B cell (primary cell): ENCODE results near the gene DAGLB. TPM values are rescaled to one million over a fixed set of nuclear protein-coding genes. Genes with fewer than 3 reads are reported as not detected.

Source experiments
- ATAC-seq: fragments of 200-7000 bp; cut with Tn5 transposase; one replicate; pipeline ENCODE4 v1.10.0; 2021; ENCODE audit warnings: low read depth, mild to moderate bottlenecking, moderate number of reproducible peaks, moderate library complexity
- CTCF ChIA-PET: fragments of 350-600 bp; sonication (Branson Sonifier 250); formaldehyde crosslinking; loops from one replicate; lab custom pipeline; 2021; ENCODE audit warnings: antibody characterized with exemption, inconsistent platforms; lab: Charles Lee
- POLR2A ChIA-PET: fragments of 350-600 bp; sonication (Branson Sonifier 250); formaldehyde crosslinking; loops from one replicate; lab custom pipeline; 2021; ENCODE audit warnings: antibody characterized with exemption; lab: Charles Lee
- DNase-seq: peaks from one replicate; pipeline ENCODE4 v3.0.0; 2013
- H2AFZ ChIP-seq: 2 replicates; pipeline ENCODE4 v1.6.1; 2012; ENCODE audit warnings: mild to moderate bottlenecking, low read depth, low read length; ENCODE audit not compliant: insufficient read depth, poor library complexity, severe bottlenecking
- H3K27ac ChIP-seq, 2 donors: 1 replicate in 1 of 2; 2 replicates in 1 of 2; pipeline ENCODE4 v1.5.1; 2012 to 2013; ENCODE audit warnings: low read length in 2 of 2, mild to moderate bottlenecking in 2 of 2, moderate library complexity in 1 of 2
- H3K27me3 ChIP-seq, 4 experiments: fragments of 200-600 bp in 1 of 4; sonication (generic) in 1 of 4; replicated peaks in 1 of 4; 1 replicate in 2 of 4; 2 replicates in 2 of 4; pipeline versions ENCODE4 v1.6.1 to v1.7.0; 2013 to 2016; ENCODE audit warnings: low read length in 3 of 4, mild to moderate bottlenecking in 2 of 4, mixed read lengths in 1 of 4, moderate library complexity in 1 of 4; ENCODE audit not compliant: insufficient read depth in 4 of 4, control insufficient read depth in 3 of 4; ENCODE audit errors: control extremely low read depth in 1 of 4
- H3K36me3 ChIP-seq, 2 experiments: replicated peaks in 1 of 2; 1 replicate in 1 of 2; 2 replicates in 1 of 2; pipeline versions ENCODE4 v1.6.1 to v1.7.1; 2013; ENCODE audit warnings: low read length in 1 of 2; ENCODE audit not compliant: insufficient read depth in 2 of 2, control insufficient read depth in 1 of 2; ENCODE audit errors: control extremely low read depth in 1 of 2, extremely low read depth in 1 of 2
- H3K4me1 ChIP-seq, 2 donors: fragments of 200-600 bp in 1 of 2; sonication (generic) in 1 of 2; 1 replicate in 1 of 2; 2 replicates in 1 of 2; pipeline versions ENCODE4 v1.5.1 to v1.6.1; 2013 to 2017; ENCODE audit warnings: low read length in 2 of 2; ENCODE audit not compliant: control insufficient read depth in 2 of 2, insufficient read depth in 2 of 2
- H3K4me2 ChIP-seq: replicated peaks from 2 replicates; pipeline ENCODE3; 2012; ENCODE audit warnings: mild to moderate bottlenecking, low read depth, low read length; ENCODE audit not compliant: poor library complexity, severe bottlenecking
- H3K4me3 ChIP-seq, 5 experiments: fragments of 200-600 bp in 1 of 5; sonication (generic) in 1 of 5; 1 replicate in 3 of 5; 2 replicates in 2 of 5; pipeline versions ENCODE4 v1.5.1 to v1.7.0; 2011 to 2016; ENCODE audit warnings: low read length in 4 of 5, mild to moderate bottlenecking in 4 of 5, low read depth in 2 of 5, control low read depth in 1 of 5, moderate library complexity in 1 of 5; ENCODE audit not compliant: insufficient read depth in 1 of 5; ENCODE audit errors: control extremely low read depth in 1 of 5, extremely low read depth in 1 of 5
- H3K79me2 ChIP-seq: fragments of 200-600 bp; sonication (generic); one replicate; pipeline ENCODE4 v1.6.0; 2016; ENCODE audit warnings: low read length; ENCODE audit not compliant: control insufficient read depth, insufficient read depth
- H3K9ac ChIP-seq: fragments of 200-600 bp; sonication (generic); 2 replicates; pipeline ENCODE4 v1.6.1; 2017; ENCODE audit warnings: mild to moderate bottlenecking, low read length, moderate library complexity
- H3K9me3 ChIP-seq, 3 donors: one replicate each; pipeline versions ENCODE4 v1.6.1 to v1.7.1; 2013; ENCODE audit warnings: low read length in 2 of 3; ENCODE audit not compliant: control insufficient read depth in 2 of 3, insufficient read depth in 1 of 3; ENCODE audit errors: control extremely low read depth in 1 of 3
- H4K20me1 ChIP-seq: 2 replicates; pipeline ENCODE4 v1.6.0; 2012; ENCODE audit warnings: mild to moderate bottlenecking, low read length; ENCODE audit not compliant: insufficient read depth, control insufficient read depth, poor library complexity, severe bottlenecking
- H3K27ac Mint-ChIP-seq: one replicate; pipeline ENCODE4 v1.8.0; 2021; ENCODE audit warnings: mixed read lengths
- H3K27me3 Mint-ChIP-seq: one replicate; pipeline ENCODE4 v1.8.0; 2021; ENCODE audit warnings: mixed read lengths
- H3K4me1 Mint-ChIP-seq: one replicate; pipeline ENCODE4 v1.8.0; 2021; ENCODE audit warnings: mixed read lengths
- H3K4me3 Mint-ChIP-seq: one replicate; pipeline ENCODE4 v1.8.0; 2021; ENCODE audit warnings: mixed read lengths
- H3K9me3 Mint-ChIP-seq: one replicate; pipeline ENCODE4 v1.8.0; 2022; ENCODE audit warnings: mixed read lengths; ENCODE audit not compliant: insufficient read depth
- CTCF ChIP-seq: fragments of 200-600 bp; IDR thresholded peaks from one replicate; pipeline ENCODE4 v1.8.0; 2022; ENCODE audit warnings: antibody characterized with exemption, mild to moderate bottlenecking
- EZH2 ChIP-seq: IDR thresholded peaks from 2 replicates; pipeline ENCODE4 v1.6.1; 2012; ENCODE audit warnings: borderline replicate concordance, low read depth, mild to moderate bottlenecking, moderate library complexity, low read length; ENCODE audit not compliant: insufficient read depth, poor library complexity, severe bottlenecking
- WGBS: methylation state at CpG from one replicate; pipeline ENCODE4 v1.1.5; 2013; ENCODE audit warnings: missing lambda C conversion rate; ENCODE audit not compliant: insufficient coverage; 5-methylcytosine and 5-hydroxymethylcytosine counted together
- intact Hi-C: fragments of 100-400 bp; cut with micrococcal nuclease; formaldehyde crosslinking; loops from one replicate; pipeline ENCODE4 v1.10.0; 2022
- polyA plus RNA-seq: library from polyadenylated mRNA; depleted of rRNA; stranded (reverse); fragments of >200 nt; gene quantifications from 2 replicates; pipeline ENCODE4 v1.2.3, GENCODE V29; 2012
- total RNA-seq, 2 donors: library from RNA; stranded (reverse); fragments of 120-200 nt in 1 of 2; gene quantifications; 1 replicate in 1 of 2; 2 replicates in 1 of 2; pipeline versions ENCODE4 v1.2.3 to v1.2.4, GENCODE V29; 2013 to 2022

The DAGLB gene
- total and polyA plus RNA-seq, 2 donors (not counting 1 experiment from before 2014, with no cell fraction given) = 25.2 to 29.6 TPM

DNA sequence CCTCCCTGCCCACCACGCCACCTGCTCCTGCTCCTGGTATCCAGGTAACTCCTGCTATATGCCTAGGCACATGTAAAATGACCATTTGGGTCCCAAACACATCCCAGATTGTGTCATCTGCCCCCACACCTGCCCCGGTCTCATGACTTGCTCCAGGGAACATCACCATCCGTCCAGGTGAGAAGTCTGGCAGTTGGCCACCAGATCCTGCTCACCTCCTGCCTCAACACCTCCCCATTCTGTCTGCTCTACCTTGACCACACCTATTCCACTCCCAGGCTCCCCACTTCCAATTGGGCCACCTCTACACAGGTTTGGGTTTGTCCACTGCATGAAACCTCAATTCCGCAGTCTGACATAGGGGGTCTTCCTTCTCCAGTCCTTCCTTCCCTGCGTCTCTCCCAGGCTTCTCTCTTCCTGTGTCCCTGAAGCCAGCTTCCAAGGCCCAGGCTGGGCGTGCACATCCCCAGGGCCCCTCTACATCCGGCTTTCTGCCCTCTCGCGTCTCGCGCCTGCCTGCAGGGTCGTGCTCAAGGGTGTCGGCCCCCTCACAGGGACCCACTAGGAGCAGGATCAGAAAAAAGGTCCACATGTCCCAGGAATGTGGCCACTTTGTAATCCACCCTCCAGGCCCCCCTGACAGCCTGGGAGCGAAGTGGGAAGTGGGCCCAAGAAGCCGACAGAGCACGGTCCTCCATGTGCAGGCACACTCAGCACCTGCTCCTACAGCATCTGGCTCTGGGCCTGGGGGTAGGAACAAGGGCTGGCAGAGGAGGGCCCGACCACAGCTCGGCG, 49.3 kb upstream of the DAGLB start:
- Mint-ChIP-seq H3K9me3 (no peaks in the 10 kb centered on the region), H3K27ac (no peak overlapping the region), H3K27me3 (no peaks in the 10 kb centered on the region), H3K4me1 (no peaks in the 10 kb centered on the region), H3K4me3 (no peak overlapping the region)
- Histone ChIP-seq H3K79me2 (no peaks in the 10 kb centered on the region), H4K20me1 (no peaks in the 10 kb centered on the region), H2AFZ (no peak overlapping the region), H3K4me2 (no peak overlapping the region), H3K36me3 (no peaks in the 10 kb centered on the region), H3K27me3 (no peaks in the 10 kb centered on the region), H3K27ac (no peak overlapping the region), H3K9me3 (no peaks in the 10 kb centered on the region), H3K4me3 (no peak overlapping the region), H3K4me1 (no peaks in the 10 kb centered on the region), H3K9ac (no peak overlapping the region)
- TF ChIP-seq EZH2 = no peak
- TF ChIP-seq CTCF = no peak
- ChIA-PET POLR2A (no interaction called here), CTCF (no interaction called here)
- intact Hi-C loops = no loop called here
- no peak for ATAC-seq
- no peak for DNase-seq
- WGBS = 94% methylated on average over 19 of the region's 19 CpGs

DNA sequence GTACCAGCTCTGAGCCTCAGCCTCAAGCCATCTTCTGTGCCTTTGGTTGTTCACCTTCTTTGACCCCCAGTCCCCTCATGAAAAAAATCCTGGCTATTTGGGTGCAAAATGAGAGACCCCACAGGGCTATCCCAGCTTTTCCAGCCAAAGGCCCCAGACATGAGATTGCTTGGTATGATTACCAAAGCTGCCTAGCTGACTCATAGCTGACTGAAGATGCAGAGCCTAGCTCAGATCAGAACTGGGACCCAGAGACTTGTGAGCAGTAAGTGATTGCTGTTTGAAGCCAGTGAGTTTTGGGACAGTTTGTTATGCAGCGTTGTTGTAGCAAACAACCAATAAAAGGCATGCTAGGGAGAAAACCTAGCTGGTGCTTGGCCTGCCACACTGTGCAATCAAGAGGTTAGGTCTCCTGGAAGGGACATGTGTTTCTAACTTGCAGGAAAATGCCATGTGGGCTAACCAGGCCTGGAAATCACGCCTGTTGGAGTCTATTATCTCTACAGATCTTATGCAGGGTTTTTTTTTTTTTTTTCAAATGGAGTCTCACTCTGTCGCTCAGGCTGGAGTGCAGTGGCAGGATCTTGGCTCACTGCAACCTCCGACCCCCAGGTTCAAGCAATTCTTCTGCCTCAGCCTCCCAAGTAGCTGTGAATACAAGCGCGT, 48.0 kb upstream of the DAGLB start:
- TF ChIP-seq EZH2 = no peak
- TF ChIP-seq CTCF = no peak
- DNase-seq (no peak), ATAC-seq (no peak)
- peaks cover 4% of the 10 kb centered on the region for H3K27me3 Mint-ChIP-seq
- H3K4me3 Mint-ChIP-seq = no peak overlapping the region
- intact Hi-C loops = no loop called here
- H3K4me1 Mint-ChIP-seq = no peaks in the 10 kb centered on the region
- ChIA-PET CTCF (no interaction called here), POLR2A (no interaction called here)
- no peak overlapping the region for H3K27ac Mint-ChIP-seq
- Histone ChIP-seq H4K20me1 (no peaks in the 10 kb centered on the region), H3K9me3 (no peaks in the 10 kb centered on the region), H3K27me3 (no peaks in the 10 kb centered on the region), H3K4me1 (no peaks in the 10 kb centered on the region), H3K4me2 (no peak overlapping the region), H3K79me2 (no peaks in the 10 kb centered on the region), H2AFZ (no peak overlapping the region), H3K4me3 (no peak overlapping the region), H3K36me3 (no peaks in the 10 kb centered on the region), H3K9ac (no peak overlapping the region), H3K27ac (no peak overlapping the region)
- no peaks in the 10 kb centered on the region for H3K9me3 Mint-ChIP-seq
- WGBS = 98% methylated on average over 6 of the region's 6 CpGs
